Uterus (tissue), 4 donors: ENCODE data around the gene METTL17. TPM values are rescaled to one million over a fixed set of nuclear protein-coding genes. Genes with fewer than 3 reads are reported as not detected.

Experiments used
- DNase-seq, 2 donors: peaks; one replicate each; pipeline ENCODE4 v3.0.0-alpha.2; 2019 to 2020
- H3K27ac ChIP-seq, 2 donors: fragments of 200-600 bp; sonication (generic); 1 replicate in 1 of 2; 2 replicates in 1 of 2; pipeline ENCODE4 v1.5.1; 2016 to 2018
- H3K27me3 ChIP-seq, 2 donors: fragments of 200-600 bp; sonication (generic); one replicate each; pipeline ENCODE4 v1.5.1; 2018 to 2019; ENCODE audit warnings: control low read depth in 1 of 2
- H3K36me3 ChIP-seq, 2 donors: fragments of 200-600 bp; sonication (generic); one replicate each; pipeline ENCODE4 v1.5.1; 2019; ENCODE audit warnings: control low read depth in 1 of 2
- H3K4me1 ChIP-seq, 2 donors: fragments of 200-600 bp; sonication (generic); one replicate each; pipeline ENCODE4 v1.5.1; 2018 to 2019; ENCODE audit warnings: control low read depth in 1 of 2
- H3K4me3 ChIP-seq, 2 donors: fragments of 200-600 bp; sonication (generic); 1 replicate in 1 of 2; 2 replicates in 1 of 2; pipeline ENCODE4 v1.5.1; 2018 to 2019; ENCODE audit warnings: mild to moderate bottlenecking in 1 of 2
- H3K9me3 ChIP-seq, 2 donors: fragments of 200-600 bp; sonication (generic); one replicate each; pipeline ENCODE4 v1.5.1; 2019; ENCODE audit warnings: control low read depth in 1 of 2
- CTCF ChIP-seq, 4 experiments: fragments of 200-600 bp in 2 of 4; fragments of 450-650 bp in 2 of 4; sonication (generic) in 2 of 4; IDR thresholded peaks; one replicate each; pipeline ENCODE4 v1.5.1; 2016 to 2019; ENCODE audit warnings: antibody characterized with exemption in 4 of 4, mild to moderate bottlenecking in 2 of 4, moderate library complexity in 1 of 4
- POLR2A ChIP-seq, 2 donors: fragments of 450-650 bp; IDR thresholded peaks; one replicate each; pipeline ENCODE4 v1.6.1; 2016; ENCODE audit warnings: antibody characterized with exemption in 2 of 2, mild to moderate bottlenecking in 1 of 2, moderate library complexity in 1 of 2
- intact Hi-C: fragments of 100-400 bp; cut with DNase I; formaldehyde crosslinking; loops from one replicate; pipeline ENCODE4 v1.15.1; 2023; ENCODE audit warnings: low total_unique reads
- total RNA-seq, 4 donors: library from RNA; depleted of rRNA in 3 of 4; stranded (reverse); fragments of >200 nt in 3 of 4; gene quantifications; one replicate each; pipeline versions ENCODE4 v1.1.0 to v1.2.4, GENCODE V29; 2014 to 2023
- donor health status: DM: yes; HTN: yes; CAD: no.

The METTL17 gene
- total RNA-seq, 4 donors from 2014 or later: 46.6 to 73.5 (median 65.9) TPM

DNA sequence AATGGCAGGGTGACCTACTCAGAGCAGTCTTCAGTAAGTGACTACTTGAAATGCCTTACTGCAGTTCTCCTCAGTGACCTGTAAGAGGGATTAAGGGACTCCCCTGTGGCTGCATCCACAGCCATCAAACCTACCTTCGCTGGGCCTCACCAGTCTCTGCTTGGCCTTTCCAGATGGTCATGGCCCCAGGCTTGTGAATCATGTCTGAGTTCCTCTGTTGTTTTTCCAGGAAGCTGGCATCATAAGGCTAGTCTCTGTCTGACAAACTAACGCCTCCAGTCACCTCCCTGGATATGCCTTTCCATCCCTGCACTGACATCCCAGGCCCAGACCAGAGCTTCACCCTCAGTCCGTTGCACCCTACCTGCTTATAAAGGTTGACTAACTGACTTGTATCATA is 20.4 kb upstream of the METTL17 start:
- Histone ChIP-seq H3K4me3 (no peak overlapping the region), H3K36me3 (no peaks in the 10 kb centered on the region), H3K9me3 (no peaks in the 10 kb centered on the region), H3K27me3 (no peaks in the 10 kb centered on the region), H3K27ac (no peak overlapping the region), H3K4me1 (no peaks in the 10 kb centered on the region)
- intact Hi-C loops: no loop called here
- no peak for DNase-seq
- TF ChIP-seq POLR2A (IDR thresholded peaks at IDR 0.05): no peak
- TF ChIP-seq CTCF (IDR thresholded peaks at IDR 0.05): no peak

GRCh38 chr14:20970647-20970982 is 19.2 kb upstream of the METTL17 start:
- TF ChIP-seq CTCF (IDR thresholded peaks at IDR 0.05): no peak
- Histone ChIP-seq H3K36me3 (no peaks in the 10 kb centered on the region), H3K27me3 (no peaks in the 10 kb centered on the region), H3K4me3 (peak overlapping the region; percentile 52), H3K27ac (peak overlapping the region; percentile 85 to 92), H3K9me3 (no peaks in the 10 kb centered on the region), H3K4me1 (no peaks in the 10 kb centered on the region)
- no peak for DNase-seq
- intact Hi-C loops: no loop called here

DNA sequence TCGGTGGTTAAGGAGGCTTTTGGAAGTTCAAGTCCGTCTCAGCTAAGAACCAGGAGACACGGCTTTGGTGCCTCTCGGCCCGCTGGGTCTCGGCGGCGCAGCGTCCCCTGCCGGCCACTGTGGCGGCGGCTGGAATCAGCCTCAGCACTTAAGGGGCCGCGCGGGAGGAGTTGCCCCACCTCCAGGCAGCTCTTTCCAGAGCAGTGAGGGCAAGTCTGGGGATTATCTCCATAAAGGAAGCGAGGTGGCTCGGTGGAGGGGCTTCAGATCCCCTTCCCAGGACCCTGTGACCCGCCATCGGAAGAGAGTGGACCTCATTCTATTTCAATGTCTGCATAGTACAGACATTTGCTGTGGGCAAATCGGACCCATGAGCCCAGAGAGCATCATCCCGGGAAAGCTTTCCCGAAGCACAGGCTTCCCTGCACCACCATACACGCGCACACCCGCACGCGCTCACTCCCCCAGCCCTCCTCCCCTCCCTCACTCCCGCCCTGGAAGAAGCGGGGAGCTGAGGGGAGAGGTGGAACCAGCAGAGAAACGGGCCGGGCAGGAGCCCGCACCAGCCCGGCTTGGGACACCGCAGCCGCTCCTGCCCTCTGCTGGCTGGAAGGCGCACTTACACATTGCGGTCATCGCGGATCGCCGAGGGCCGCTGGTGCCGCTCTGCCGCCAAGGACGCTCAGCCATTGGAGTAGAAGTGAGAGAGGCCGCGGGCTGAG is 18.6 kb upstream of the METTL17 start:
- H3K27me3 ChIP-seq: no peaks in the 10 kb centered on the region
- peak overlapping the region; percentile 85 to 92 for H3K27ac ChIP-seq
- H3K4me1 ChIP-seq: no peaks in the 10 kb centered on the region
- H3K36me3 ChIP-seq: no peaks in the 10 kb centered on the region
- intact Hi-C loops: no loop called here
- TF ChIP-seq POLR2A (IDR thresholded peaks at IDR 0.05): peak; percentile 5 to 21
- TF ChIP-seq CTCF (IDR thresholded peaks at IDR 0.05): peak; percentile 68 to 97 (median 92)
- H3K4me3 ChIP-seq: peak overlapping the region; percentile 52
- H3K9me3 ChIP-seq: no peaks in the 10 kb centered on the region
- peak; percentile 82 to 87 for DNase-seq

DNA sequence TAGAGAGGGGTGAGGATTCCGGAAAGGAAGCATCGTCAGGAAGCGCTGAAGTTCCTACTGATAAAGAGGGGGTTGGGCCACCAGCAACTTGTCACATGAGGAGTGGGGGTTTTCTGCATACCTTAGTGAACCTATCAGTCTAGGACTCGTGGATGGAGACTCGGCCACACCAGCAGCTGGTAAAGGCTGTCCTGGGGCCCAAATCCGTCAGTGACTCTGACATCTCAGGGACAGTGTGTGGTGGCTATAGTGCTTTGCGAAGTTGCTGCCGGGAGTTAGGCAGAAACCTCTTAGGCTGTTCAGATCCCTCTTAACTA is 18.1 kb upstream of the METTL17 start:
- Histone ChIP-seq H3K27me3 (no peaks in the 10 kb centered on the region), H3K36me3 (no peaks in the 10 kb centered on the region), H3K4me1 (no peaks in the 10 kb centered on the region), H3K4me3 (peak overlapping the region in 1 of 2 donors; percentile 52), H3K9me3 (no peaks in the 10 kb centered on the region), H3K27ac (peak overlapping the region; percentile 85 to 92)
- intact Hi-C loops: no loop called here
- TF ChIP-seq POLR2A (IDR thresholded peaks at IDR 0.05) (peak in 1 of 2 donors; percentile 6), CTCF (IDR thresholded peaks at IDR 0.05) (no peak)
- DNase-seq: no peak

GRCh38 chr14:20973501-20973900 is 16.3 kb upstream of the METTL17 start:
- no peaks in the 10 kb centered on the region for H3K9me3 ChIP-seq
- H3K4me3 ChIP-seq: no peak overlapping the region
- no peaks in the 10 kb centered on the region for H3K27me3 ChIP-seq
- no peaks in the 10 kb centered on the region for H3K36me3 ChIP-seq
- no peak overlapping the region for H3K27ac ChIP-seq
- no peaks in the 10 kb centered on the region for H3K4me1 ChIP-seq
- DNase-seq: no peak
- intact Hi-C loops: no loop called here
- TF ChIP-seq CTCF (IDR thresholded peaks at IDR 0.05) (no peak), POLR2A (IDR thresholded peaks at IDR 0.05) (no peak)
